Measurements from ENCODE around the gene ABHD12.
"Not testable (repeated sequence)": the region's sequence is repeated elsewhere in the genome, so short reads cannot be mapped to it uniquely, and the experiment has no call there.

Gene ABHD12

DNA sequence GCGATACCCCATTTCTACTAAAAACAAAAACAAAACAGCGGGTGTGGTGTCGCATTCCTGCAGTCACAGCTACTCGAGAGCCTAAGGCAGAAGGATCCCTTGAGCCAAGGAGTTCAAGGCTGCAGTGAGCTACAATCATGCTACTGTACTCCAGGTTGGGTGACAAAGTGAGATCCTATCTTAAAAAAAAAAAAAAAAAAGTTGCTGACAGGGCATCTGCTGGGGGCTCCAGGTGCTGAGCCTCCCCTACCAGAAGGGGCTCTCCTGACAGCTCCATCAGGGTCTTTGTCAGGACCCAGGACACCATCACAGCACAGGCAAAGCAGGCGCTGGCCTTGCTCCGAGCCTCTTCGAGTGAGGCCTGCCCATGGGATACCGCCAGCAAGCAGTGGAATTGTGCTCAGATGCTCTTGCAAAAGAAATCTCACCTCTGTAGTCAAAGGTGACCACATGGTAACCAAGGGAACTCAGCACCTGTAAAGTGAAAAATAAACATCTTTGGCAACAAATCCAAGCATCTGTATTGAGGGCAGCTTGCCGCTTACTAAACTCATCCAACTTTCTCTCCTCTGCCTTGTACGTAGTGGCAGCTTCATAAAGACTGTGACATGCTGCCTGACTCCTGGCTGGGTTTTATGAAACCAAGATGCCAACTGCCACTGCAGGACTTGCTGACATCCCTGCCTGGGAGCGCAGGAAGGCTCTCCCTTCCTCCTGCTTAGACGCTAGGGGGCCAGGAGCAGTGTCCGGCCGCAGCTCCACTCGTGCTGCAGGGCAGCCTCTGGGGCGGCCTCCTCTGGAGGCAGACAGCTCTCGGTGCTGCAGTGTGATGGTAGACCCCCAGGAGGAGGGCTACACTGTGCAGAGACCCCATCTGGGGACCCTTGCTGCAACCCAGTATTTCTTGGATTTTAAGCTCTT, 75.9 kb downstream of the ABHD12 start:
- CTCF ChIA-PET = interaction anchor here (0.5 to 0.9 kb wide), 4 partner anchors 22 to 225 kb away, joined by 3 to 5 read pairs (median 4); no protein-coding TSS in a partner anchor
- peak overlapping the region; percentile 88 for H3K27ac ChIP-seq
- POLR2A ChIA-PET (ENCODE audit: low non-redundant PET) = interaction anchor here (0.7 kb wide), 2 partner anchors 39 to 324 kb away, joined by 3 to 5 read pairs; no protein-coding TSS in a partner anchor
- no peak for DNase-seq (ENCODE audit: low spot score)
- TF ChIP-seq, protein P1, sequence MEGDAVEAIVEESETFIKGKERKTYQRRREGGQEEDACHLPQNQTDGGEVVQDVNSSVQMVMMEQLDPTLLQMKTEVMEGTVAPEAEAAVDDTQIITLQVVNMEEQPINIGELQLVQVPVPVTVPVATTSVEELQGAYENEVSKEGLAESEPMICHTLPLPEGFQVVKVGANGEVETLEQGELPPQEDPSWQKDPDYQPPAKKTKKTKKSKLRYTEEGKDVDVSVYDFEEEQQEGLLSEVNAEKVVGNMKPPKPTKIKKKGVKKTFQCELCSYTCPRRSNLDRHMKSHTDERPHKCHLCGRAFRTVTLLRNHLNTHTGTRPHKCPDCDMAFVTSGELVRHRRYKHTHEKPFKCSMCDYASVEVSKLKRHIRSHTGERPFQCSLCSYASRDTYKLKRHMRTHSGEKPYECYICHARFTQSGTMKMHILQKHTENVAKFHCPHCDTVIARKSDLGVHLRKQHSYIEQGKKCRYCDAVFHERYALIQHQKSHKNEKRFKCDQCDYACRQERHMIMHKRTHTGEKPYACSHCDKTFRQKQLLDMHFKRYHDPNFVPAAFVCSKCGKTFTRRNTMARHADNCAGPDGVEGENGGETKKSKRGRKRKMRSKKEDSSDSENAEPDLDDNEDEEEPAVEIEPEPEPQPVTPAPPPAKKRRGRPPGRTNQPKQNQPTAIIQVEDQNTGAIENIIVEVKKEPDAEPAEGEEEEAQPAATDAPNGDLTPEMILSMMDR (conservative IDR thresholded peaks at IDR 0.05; ENCODE audit: low read depth) = no peak

GRCh38 chr20:25313593-25313992, 77.0 kb downstream of the ABHD12 start:
- no peak for DNase-seq (ENCODE audit: low spot score)
- TF ChIP-seq, protein P1 (conservative IDR thresholded peaks at IDR 0.05; ENCODE audit: low read depth) = no peak
- peak overlapping the region; percentile 88; the same call in 1 of the 2 replicates for H3K27ac ChIP-seq
- CTCF ChIA-PET = interaction anchor here (0.7 kb wide), 1 partner anchor 32 kb away, joined by 5 read pairs; no protein-coding TSS in a partner anchor
- POLR2A ChIA-PET (ENCODE audit: low non-redundant PET) = no interaction called here

DNA sequence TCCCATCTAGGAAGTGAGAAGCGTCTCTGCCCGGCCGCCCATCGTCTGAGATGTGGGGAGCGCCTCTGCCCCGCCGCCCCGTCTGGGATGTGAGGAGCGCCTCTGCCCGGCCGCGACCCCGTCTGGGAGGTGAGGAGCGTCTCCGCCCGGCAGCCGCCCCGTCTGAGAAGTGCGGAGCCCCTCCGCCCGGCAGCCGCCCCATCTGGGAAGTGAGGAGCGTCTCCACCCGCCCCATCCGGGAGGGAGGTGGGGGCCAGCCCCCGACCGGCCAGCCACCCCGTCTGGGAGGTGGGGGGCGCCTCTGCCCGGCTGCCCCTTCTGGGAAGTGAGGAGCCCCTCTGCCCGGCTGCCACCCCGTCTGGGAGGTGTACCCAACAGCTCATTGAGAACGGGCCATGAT, 77.9 kb downstream of the ABHD12 start:
- CTCF ChIA-PET = interaction anchor here (0.6 kb wide), 1 partner anchor 1860 kb away, joined by 3 read pairs; the partner anchor contains the start of gene CST11
- DNase-seq (ENCODE audit: low spot score); H3K27ac ChIP-seq; POLR2A ChIA-PET (ENCODE audit: low non-redundant PET): not testable (repeated sequence)

DNA sequence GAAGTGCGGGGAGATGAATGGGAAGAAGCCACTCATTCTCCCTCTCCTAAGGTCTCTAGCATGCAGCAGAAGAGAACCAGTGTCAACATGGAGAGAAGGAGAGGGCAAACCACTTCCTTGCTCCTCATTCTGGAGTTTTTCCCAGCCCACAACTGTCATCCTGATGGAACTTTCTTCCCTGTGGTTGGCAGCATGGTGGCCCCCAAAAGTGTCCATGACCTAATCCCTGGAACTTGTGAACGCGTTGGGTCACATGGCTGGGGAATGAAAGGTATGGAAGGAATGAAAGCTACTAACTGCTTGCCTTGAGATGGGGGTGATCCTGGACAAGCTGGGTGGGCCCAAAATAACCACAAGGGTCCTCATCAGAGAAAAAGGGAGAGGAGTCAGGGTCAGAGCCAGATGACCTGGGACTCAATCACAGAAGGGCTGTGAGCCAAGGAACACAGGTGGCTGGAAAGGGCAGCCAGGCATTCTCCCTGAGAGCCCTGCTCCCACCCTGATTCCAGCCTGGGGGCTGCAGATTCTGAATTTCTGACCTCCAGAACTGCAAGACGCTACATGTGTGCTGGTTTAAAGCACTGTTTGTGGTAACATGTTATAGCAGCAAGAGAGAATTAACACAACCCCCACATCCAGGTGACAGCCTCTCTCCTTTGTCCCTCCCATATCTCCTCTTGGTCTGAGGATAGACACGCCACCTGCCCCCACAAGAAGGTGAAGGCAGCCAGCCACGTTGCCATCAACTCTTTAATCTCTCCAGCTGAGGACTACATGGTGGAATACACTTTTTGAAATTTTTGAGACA, 79.5 kb downstream of the ABHD12 start:
- POLR2A ChIA-PET (ENCODE audit: low non-redundant PET) = no interaction called here
- peak overlapping the region; percentile 90 for H3K27ac ChIP-seq
- CTCF ChIA-PET = interaction anchor here (0.6 to 1.3 kb wide), 4 partner anchors 26 to 673 kb away, joined by 3 to 5 read pairs (median 4); partner anchors contain the start of gene GINS1

DNA sequence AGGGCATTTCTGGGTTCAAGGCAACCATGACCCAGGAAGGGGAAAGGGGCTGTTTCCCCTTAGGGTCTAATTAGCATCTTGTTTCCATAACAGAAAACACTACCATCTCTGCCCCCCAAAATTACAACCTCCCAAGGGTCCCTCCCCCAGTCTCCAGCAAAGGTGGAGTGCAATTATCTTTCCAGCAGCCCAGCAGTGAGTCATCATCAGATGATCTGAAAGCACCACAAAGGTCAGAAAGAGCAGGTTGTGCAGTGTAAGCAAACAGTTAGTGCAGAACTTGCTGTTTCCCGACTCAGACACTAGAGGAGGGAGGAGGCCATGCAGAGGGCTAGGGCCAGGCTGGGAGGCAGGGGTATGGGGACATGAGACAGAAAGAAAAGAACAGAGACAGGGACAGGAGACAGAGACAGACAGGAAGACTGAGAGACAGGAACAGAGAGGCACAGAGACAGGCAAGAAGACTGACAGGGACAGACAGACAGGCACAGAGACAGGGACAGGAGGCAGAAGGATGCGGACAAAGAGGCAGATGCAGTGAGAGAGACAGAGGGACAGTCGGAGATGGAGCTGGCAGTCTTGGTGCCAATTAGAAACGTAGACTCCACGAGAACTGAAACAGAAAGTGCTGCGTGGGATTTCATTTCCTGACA, 80.2 kb downstream of the ABHD12 start:
- ChIA-PET CTCF (interaction anchor here (0.6 to 1.3 kb wide), 5 partner anchors 9 to 674 kb away, joined by 3 to 5 read pairs (median 3); partner anchors contain the start of gene GINS1), POLR2A (ENCODE audit: low non-redundant PET) (no interaction called here)
- H3K27ac ChIP-seq = peak overlapping the region; percentile 90
- peak; percentile 88 for DNase-seq (ENCODE audit: low spot score)
- TF ChIP-seq, protein P1 (conservative IDR thresholded peaks at IDR 0.05; ENCODE audit: low read depth) = peak; percentile 87

More for the DNA sequence above, 79.5 kb downstream of the ABHD12 start:
- DNase-seq (ENCODE audit: low spot score) = no peak
- TF ChIP-seq, protein P1 (conservative IDR thresholded peaks at IDR 0.05; ENCODE audit: low read depth) = no peak

DNA sequence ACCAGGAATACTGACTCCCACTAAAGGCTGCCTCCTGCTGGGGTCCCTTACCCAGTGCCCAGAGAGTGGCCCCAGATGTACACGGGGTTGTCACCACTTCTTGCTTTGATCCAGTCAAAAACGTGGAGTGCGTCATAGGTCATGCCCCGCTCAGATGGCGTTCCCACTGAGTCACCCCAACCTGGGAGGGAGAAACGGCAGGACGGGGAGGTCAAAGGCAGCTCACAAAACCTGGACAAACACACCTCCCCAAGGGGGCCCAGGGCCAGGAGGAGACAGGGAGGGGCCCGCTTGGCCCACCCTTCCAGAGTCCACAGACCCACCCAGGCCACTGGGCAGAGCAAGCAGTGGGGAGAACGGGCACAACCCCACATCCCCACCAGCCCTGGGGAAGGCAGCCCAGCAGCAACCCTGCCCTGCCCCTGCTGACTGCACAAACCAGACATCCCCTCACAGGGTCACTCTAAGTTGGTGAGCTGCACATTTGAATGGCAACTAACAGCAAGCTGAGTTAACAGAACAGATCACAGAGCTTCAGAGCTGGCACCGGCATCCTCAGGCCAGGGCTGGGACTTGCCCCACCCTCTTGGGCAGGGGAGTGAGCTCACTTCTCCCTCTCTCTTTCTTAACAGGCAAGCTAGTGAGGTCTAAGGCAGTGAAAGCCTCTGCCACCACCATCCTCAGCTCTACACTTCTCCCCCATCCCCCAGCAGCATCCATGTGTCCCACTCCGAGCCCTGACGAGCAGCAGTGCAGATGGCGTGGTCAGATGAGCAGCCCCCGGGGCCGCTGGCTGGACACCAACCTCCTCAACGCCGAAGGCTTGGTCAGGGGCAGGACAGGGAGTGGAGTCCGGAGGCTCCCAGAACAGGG, 81.0 kb downstream of the ABHD12 start:
- H3K27ac ChIP-seq = peak overlapping the region; percentile 90
- POLR2A ChIA-PET (ENCODE audit: low non-redundant PET) = no interaction called here
- CTCF ChIA-PET = interaction anchor here (0.8 to 1.3 kb wide), 3 partner anchors 9 to 90 kb away, joined by 3 to 4 read pairs (median 3); no protein-coding TSS in a partner anchor
- TF ChIP-seq, protein P1 (conservative IDR thresholded peaks at IDR 0.05; ENCODE audit: low read depth) = no peak
- peak; percentile 50 for DNase-seq (ENCODE audit: low spot score)

All from RWPE1 (cell line).